ENCODE results near the gene CDH15. TPM values are rescaled to one million over a fixed set of nuclear protein-coding genes. Genes with fewer than 3 reads are reported as not detected.

The CDH15 gene
- total and polyA plus RNA-seq, 2 of the 13 experiments (the other 11 are each of a cell fraction or from before 2014, with no cell fraction given), result 0.74 to 2.2 TPM

- TF ChIP-seq ZNF639 (CRISPR knock-in tag; conservative IDR thresholded peaks at IDR 0.05) (0 out of 2 replicates have a peak, but pooled peaks have one; percentile 51), MEIS2 (CRISPR knock-in tag; IDR thresholded peaks at IDR 0.05) (0 out of 2 replicates have a peak, but pooled peaks have one; percentile 33), TFE3 (CRISPR knock-in tag; IDR thresholded peaks at IDR 0.05) (peak; percentile 96), ZNF431 (CRISPR knock-in tag; IDR thresholded peaks at IDR 0.05; ENCODE audit: borderline replicate concordance, low read depth) (peak; percentile 97), MTA1 (CRISPR knock-in tag; IDR thresholded peaks at IDR 0.05; ENCODE audit: borderline replicate concordance) (peak; percentile 95), KAT8 (CRISPR knock-in tag; IDR thresholded peaks at IDR 0.05) (0 out of 2 replicates have a peak, but pooled peaks have one; percentile 49), FOXA3 (CRISPR knock-in tag; IDR thresholded peaks at IDR 0.05) (peak; percentile 75), DNMT1 (CRISPR knock-in tag; IDR thresholded peaks at IDR 0.05) (peak; percentile 78; the same call in 1 of the 2 replicates), ETV5 (CRISPR knock-in tag; IDR thresholded peaks at IDR 0.05; ENCODE audit: borderline replicate concordance) (peak; percentile 45; the same call in 1 of the 2 replicates), AHDC1 (CRISPR knock-in tag; IDR thresholded peaks at IDR 0.05; ENCODE audit: borderline replicate concordance) (no peak), ZNF232 (CRISPR knock-in tag; IDR thresholded peaks at IDR 0.05; ENCODE audit: borderline replicate concordance) (peak; percentile 86; the same call in 1 of the 2 replicates), SCMH1 (CRISPR knock-in tag; IDR thresholded peaks at IDR 0.05; ENCODE audit: borderline replicate concordance) (no peak), GATA4 (IDR thresholded peaks at IDR 0.05; ENCODE audit: borderline replicate concordance, low read depth) (no peak), ETV6 (CRISPR knock-in tag; conservative IDR thresholded peaks at IDR 0.05) (0 out of 2 replicates have a peak, but pooled peaks have one; percentile 38), YEATS2 (CRISPR knock-in tag; IDR thresholded peaks at IDR 0.05; ENCODE audit: borderline replicate concordance) (no peak), MTF2 (CRISPR knock-in tag; IDR thresholded peaks at IDR 0.05; ENCODE audit: borderline replicate concordance) (peak; percentile 99), ZNF670 (CRISPR knock-in tag; IDR thresholded peaks at IDR 0.05; ENCODE audit: borderline replicate concordance) (peak; percentile 100), CSRNP2 (CRISPR knock-in tag; conservative IDR thresholded peaks at IDR 0.05; ENCODE audit: low read depth) (peak; percentile 90; the same call in 1 of the 2 replicates)
Observed at GRCh38 chr16:89159066-89159849, 12.3 kb upstream of the CDH15 start (continued).
